Measurements from ENCODE around the gene LPIN3.

LPIN3 gene

GRCh38 chr20:41347523-41348429 lies 7.2 kb downstream of the LPIN3 start:
- Histone ChIP-seq H3K27ac (ENCODE audit: low read depth, low read length) (no peak overlapping the region), H3K36me3 (ENCODE audit: control insufficient read depth, insufficient read depth, low read length) (peaks cover 3% of the 10 kb centered on the region)

DNA sequence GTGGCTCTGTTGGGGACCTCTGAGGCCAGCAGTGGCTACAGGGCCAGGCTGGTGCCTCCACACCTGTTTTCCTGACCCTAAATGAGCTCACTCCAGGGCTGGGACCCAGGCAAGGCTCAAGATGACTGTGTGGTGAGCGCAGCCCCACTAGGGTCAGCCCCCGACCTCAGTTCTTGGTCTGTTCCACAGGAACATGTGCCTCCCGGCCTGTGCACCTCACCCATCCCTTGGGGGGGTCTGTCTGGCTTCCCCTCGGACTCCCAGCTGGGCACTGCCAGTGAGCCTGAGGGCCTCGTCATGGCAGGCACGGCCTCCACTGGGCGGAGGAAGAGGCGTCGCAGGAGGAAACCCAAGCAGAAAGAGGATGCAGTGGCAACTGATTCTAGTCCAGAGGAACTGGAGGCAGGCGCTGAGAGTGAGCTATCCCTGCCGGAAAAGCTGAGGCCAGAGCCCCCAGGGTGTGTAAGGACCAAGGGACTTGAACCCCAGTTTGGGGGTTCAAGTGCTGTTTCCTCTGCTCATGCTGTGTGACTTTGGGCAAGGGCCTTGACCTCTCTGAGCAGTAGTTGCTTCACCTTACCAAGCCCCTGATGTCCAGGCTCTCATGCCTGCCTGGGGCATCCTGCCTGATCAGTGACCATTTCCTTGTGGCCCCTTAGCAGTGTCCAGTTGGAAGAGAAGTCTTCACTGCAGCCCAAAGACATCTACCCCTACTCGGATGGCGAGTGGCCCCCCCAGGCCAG lies 8.0 kb downstream of the LPIN3 start:
- Histone ChIP-seq H3K4me3 (ENCODE audit: low read length) (no peak overlapping the region), H3K36me3 (ENCODE audit: control insufficient read depth, insufficient read depth, low read length) (peaks cover 3% of the 10 kb centered on the region), H3K4me1 (ENCODE audit: control insufficient read depth, insufficient read depth, low read length) (no peaks in the 10 kb centered on the region), H3K27ac (ENCODE audit: low read depth, low read length) (no peak overlapping the region), H3K9ac (ENCODE audit: low read length) (no peak overlapping the region), H3K27me3 (ENCODE audit: control insufficient read depth, insufficient read depth, low read length) (no peaks in the 10 kb centered on the region)

More at GRCh38 chr20:41347523-41348429, 7.2 kb downstream of the LPIN3 start:
- Histone ChIP-seq H3K4me3 (ENCODE audit: low read length) (no peak overlapping the region), H3K4me1 (ENCODE audit: control insufficient read depth, insufficient read depth, low read length) (no peaks in the 10 kb centered on the region), H3K27me3 (ENCODE audit: control insufficient read depth, insufficient read depth, low read length) (no peaks in the 10 kb centered on the region), H3K9ac (ENCODE audit: low read length) (no peak overlapping the region)

- Histone ChIP-seq H3K36me3 (ENCODE audit: control insufficient read depth, insufficient read depth, low read length) (peaks cover 3% of the 10 kb centered on the region), H3K9ac (ENCODE audit: low read length) (no peak overlapping the region), H3K4me3 (ENCODE audit: low read length) (no peak overlapping the region), H3K4me1 (ENCODE audit: control insufficient read depth, insufficient read depth, low read length) (no peaks in the 10 kb centered on the region), H3K27ac (ENCODE audit: low read depth, low read length) (no peak overlapping the region), H3K27me3 (ENCODE audit: control insufficient read depth, insufficient read depth, low read length) (no peaks in the 10 kb centered on the region)
These were observed 8.6 kb downstream of the LPIN3 start for GRCh38 chr20:41349266-41349665.

DNA sequence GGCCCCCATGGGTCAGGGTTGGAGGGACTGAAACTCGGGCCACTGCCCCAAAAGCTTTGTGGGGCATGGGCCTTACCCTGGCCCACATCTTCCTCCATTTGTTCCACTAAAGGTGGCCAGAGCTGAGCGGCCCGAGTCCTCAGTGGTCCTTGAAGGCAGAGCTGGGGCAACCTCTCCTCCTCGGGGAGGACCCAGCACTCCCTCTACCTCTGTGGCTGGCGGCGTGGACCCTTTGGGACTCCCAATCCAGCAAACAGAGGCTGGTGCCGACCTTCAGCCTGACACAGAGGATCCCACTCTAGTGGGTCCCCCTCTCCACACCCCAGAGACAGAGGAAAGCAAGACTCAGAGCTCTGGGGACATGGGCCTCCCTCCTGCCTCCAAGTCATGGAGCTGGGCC lies 9.3 kb downstream of the LPIN3 start:
- Histone ChIP-seq H3K27me3 (ENCODE audit: control insufficient read depth, insufficient read depth, low read length) (no peaks in the 10 kb centered on the region), H3K27ac (ENCODE audit: low read depth, low read length) (no peak overlapping the region), H3K4me1 (ENCODE audit: control insufficient read depth, insufficient read depth, low read length) (no peaks in the 10 kb centered on the region), H3K9ac (ENCODE audit: low read length) (no peak overlapping the region), H3K36me3 (ENCODE audit: control insufficient read depth, insufficient read depth, low read length) (peaks cover 3% of the 10 kb centered on the region), H3K4me3 (ENCODE audit: low read length) (no peak overlapping the region)

DNA sequence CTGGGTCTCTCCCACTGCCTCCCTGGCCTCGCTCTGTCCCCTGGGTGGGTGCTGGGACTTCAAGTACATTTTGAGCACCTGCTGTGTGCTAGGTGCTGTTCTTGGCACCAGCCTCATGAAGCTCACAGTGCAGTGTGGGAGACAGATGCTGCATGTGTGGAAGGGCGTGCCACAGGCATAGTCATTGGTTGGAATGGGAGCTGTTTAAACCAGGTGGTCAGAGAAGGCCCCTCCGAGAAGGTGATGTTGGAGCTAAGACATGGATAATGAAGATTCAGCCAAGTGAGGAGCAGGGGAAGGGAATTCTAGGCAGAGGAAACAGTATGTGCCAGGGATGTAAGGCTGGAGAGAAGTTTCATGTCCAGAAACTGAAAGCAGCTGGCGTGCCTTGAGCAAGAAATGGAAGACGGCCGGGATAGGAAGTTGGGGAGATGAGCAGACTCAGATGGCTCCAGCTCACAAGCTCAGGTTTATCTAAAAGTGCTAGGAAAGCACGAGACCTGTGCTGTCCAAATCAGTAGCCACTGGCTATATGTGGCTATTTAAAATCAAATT lies 9.9 kb downstream of the LPIN3 start:
- Histone ChIP-seq H3K4me1 (ENCODE audit: control insufficient read depth, insufficient read depth, low read length) (no peaks in the 10 kb centered on the region), H3K27ac (ENCODE audit: low read depth, low read length) (no peak overlapping the region), H3K27me3 (ENCODE audit: control insufficient read depth, insufficient read depth, low read length) (no peaks in the 10 kb centered on the region), H3K4me3 (ENCODE audit: low read length) (no peak overlapping the region), H3K36me3 (ENCODE audit: control insufficient read depth, insufficient read depth, low read length) (peaks cover 3% of the 10 kb centered on the region), H3K9ac (ENCODE audit: low read length) (no peak overlapping the region)

GRCh38 chr20:41352106-41352505 lies 11.5 kb downstream of the LPIN3 start:
- no peaks in the 10 kb centered on the region for H3K4me1 ChIP-seq (ENCODE audit: control insufficient read depth, insufficient read depth, low read length)
- H3K27me3 ChIP-seq (ENCODE audit: control insufficient read depth, insufficient read depth, low read length): no peaks in the 10 kb centered on the region
- peaks cover 4% of the 10 kb centered on the region for H3K36me3 ChIP-seq (ENCODE audit: control insufficient read depth, insufficient read depth, low read length)
- H3K27ac ChIP-seq (ENCODE audit: low read depth, low read length): no peak overlapping the region
- H3K9ac ChIP-seq (ENCODE audit: low read length): no peak overlapping the region
- H3K4me3 ChIP-seq (ENCODE audit: low read length): no peak overlapping the region

- Histone ChIP-seq H3K27me3 (ENCODE audit: control insufficient read depth, insufficient read depth, low read length) (no peaks in the 10 kb centered on the region), H3K4me1 (ENCODE audit: control insufficient read depth, insufficient read depth, low read length) (no peaks in the 10 kb centered on the region), H3K4me3 (ENCODE audit: low read length) (no peak overlapping the region), H3K9ac (ENCODE audit: low read length) (no peak overlapping the region), H3K27ac (ENCODE audit: low read depth, low read length) (no peak overlapping the region), H3K36me3 (ENCODE audit: control insufficient read depth, insufficient read depth, low read length) (peaks cover 4% of the 10 kb centered on the region)
These were observed 12.0 kb downstream of the LPIN3 start for GRCh38 chr20:41352666-41353065.

DNA sequence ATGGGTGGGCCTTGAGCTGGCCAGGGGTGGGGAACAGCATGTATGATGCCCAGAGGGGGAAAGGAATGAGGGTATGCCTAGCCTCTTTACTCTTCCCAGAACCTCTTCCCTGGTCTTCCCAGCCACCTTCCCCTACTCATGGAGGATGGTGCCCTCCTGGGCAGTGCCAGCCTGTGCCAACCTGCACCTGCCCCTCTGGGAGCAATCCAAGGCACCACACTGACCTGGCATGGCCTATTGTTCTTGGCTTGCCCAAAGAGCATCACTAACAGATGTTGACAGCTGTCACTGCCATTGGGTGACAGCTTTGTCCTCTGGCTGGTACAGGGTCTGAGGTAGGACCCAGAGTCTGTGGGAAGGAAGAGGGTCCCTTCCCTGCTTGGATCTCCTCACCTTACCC lies 12.9 kb downstream of the LPIN3 start:
- Histone ChIP-seq H3K4me3 (ENCODE audit: low read length) (no peak overlapping the region), H3K9ac (ENCODE audit: low read length) (no peak overlapping the region), H3K36me3 (ENCODE audit: control insufficient read depth, insufficient read depth, low read length) (peaks cover 4% of the 10 kb centered on the region), H3K27me3 (ENCODE audit: control insufficient read depth, insufficient read depth, low read length) (no peaks in the 10 kb centered on the region), H3K4me1 (ENCODE audit: control insufficient read depth, insufficient read depth, low read length) (no peaks in the 10 kb centered on the region), H3K27ac (ENCODE audit: low read depth, low read length) (no peak overlapping the region)

- H3K27ac ChIP-seq (ENCODE audit: low read depth, low read length): no peak overlapping the region
- no peak overlapping the region for H3K9ac ChIP-seq (ENCODE audit: low read length)
- H3K4me1 ChIP-seq (ENCODE audit: control insufficient read depth, insufficient read depth, low read length): no peaks in the 10 kb centered on the region
- H3K4me3 ChIP-seq (ENCODE audit: low read length): no peak overlapping the region
- peaks cover 4% of the 10 kb centered on the region for H3K36me3 ChIP-seq (ENCODE audit: control insufficient read depth, insufficient read depth, low read length)
- H3K27me3 ChIP-seq (ENCODE audit: control insufficient read depth, insufficient read depth, low read length): no peaks in the 10 kb centered on the region
These were observed 14.6 kb downstream of the LPIN3 start for GRCh38 chr20:41355192-41355591.

- Histone ChIP-seq H3K9ac (ENCODE audit: low read length) (no peak overlapping the region), H3K27me3 (ENCODE audit: control insufficient read depth, insufficient read depth, low read length) (no peaks in the 10 kb centered on the region), H3K27ac (ENCODE audit: low read depth, low read length) (no peak overlapping the region), H3K4me3 (ENCODE audit: low read length) (no peak overlapping the region), H3K4me1 (ENCODE audit: control insufficient read depth, insufficient read depth, low read length) (no peaks in the 10 kb centered on the region), H3K36me3 (ENCODE audit: control insufficient read depth, insufficient read depth, low read length) (peaks cover 4% of the 10 kb centered on the region)
These were observed 15.1 kb downstream of the LPIN3 start for GRCh38 chr20:41355598-41356203.

- Histone ChIP-seq H3K9ac (ENCODE audit: low read length) (no peak overlapping the region), H3K27ac (ENCODE audit: low read depth, low read length) (no peak overlapping the region), H3K27me3 (ENCODE audit: control insufficient read depth, insufficient read depth, low read length) (no peaks in the 10 kb centered on the region), H3K4me3 (ENCODE audit: low read length) (no peak overlapping the region), H3K4me1 (ENCODE audit: control insufficient read depth, insufficient read depth, low read length) (no peaks in the 10 kb centered on the region), H3K36me3 (ENCODE audit: control insufficient read depth, insufficient read depth, low read length) (peaks cover 4% of the 10 kb centered on the region)
These were observed 16.3 kb downstream of the LPIN3 start for GRCh38 chr20:41356951-41357350.

DNA sequence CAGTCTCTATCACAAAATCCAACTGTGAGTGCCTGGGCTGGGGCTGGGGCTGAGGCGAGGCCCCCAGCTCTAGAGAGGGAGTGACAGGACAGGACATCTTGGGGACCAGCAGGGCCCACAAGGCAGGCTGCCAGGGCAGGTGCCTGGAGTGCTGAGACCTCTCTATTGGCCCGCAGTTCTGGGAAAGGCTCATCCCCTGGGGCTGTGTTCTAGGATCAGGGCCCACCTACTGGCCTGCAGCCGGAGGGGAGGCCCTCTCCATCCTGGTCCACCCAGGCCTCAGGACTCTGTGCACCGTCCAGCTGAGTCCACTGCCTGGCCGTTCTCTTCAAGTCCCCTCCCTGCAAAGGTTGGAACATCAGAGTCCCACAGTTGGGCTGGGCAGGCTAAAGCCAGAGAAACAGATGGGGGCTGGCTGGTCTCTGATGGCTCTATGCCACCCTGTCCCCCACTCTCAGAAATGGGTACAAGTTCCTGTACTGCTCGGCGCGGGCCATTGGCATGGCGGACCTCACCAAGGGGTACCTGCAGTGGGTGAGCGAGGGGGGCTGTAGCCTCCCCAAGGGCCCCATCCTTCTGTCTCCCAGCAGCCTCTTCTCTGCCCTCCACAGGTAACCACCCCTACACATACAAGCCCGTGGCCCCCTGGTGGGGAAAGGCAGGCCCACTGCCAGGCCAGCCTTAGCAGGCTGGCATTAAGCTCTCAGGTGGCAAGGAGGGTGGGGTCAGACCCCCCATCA lies 17.0 kb downstream of the LPIN3 start:
- Histone ChIP-seq H3K27me3 (ENCODE audit: control insufficient read depth, insufficient read depth, low read length) (no peaks in the 10 kb centered on the region), H3K9ac (ENCODE audit: low read length) (no peak overlapping the region), H3K4me3 (ENCODE audit: low read length) (no peak overlapping the region), H3K27ac (ENCODE audit: low read depth, low read length) (no peak overlapping the region), H3K4me1 (ENCODE audit: control insufficient read depth, insufficient read depth, low read length) (no peaks in the 10 kb centered on the region), H3K36me3 (ENCODE audit: control insufficient read depth, insufficient read depth, low read length) (peaks cover 4% of the 10 kb centered on the region)
